Prostate gland (tissue), 2 donors: Measurements from ENCODE around the gene FNDC8. TPM values are rescaled to one million over a fixed set of nuclear protein-coding genes. Genes with fewer than 3 reads are reported as not detected.
"Not testable (repeated sequence)": the region's sequence is repeated elsewhere in the genome, so short reads cannot be mapped to it uniquely, and the experiment has no call there.

Experiments used
- DNase-seq: peaks from one replicate; pipeline ENCODE4 v3.0.0-alpha.2; 2019; ENCODE audit warnings: low spot score
- H3K27ac ChIP-seq, 2 donors: fragments of 200-600 bp; sonication (generic); 2 replicates each; pipeline ENCODE4 v1.5.1; 2017 to 2019
- H3K27me3 ChIP-seq: fragments of 200-600 bp; sonication (generic); replicated peaks from 2 replicates; pipeline ENCODE4 v1.5.1; 2019; ENCODE audit not compliant: insufficient read depth
- H3K36me3 ChIP-seq, 2 donors: fragments of 200-600 bp; sonication (generic); 1 replicate in 1 of 2; 2 replicates in 1 of 2; pipeline versions ENCODE4 v1.5.1 to v1.8.1; 2017 to 2019
- H3K4me1 ChIP-seq: fragments of 200-600 bp; sonication (generic); replicated peaks from 2 replicates; pipeline ENCODE4 v1.5.1; 2019
- H3K4me3 ChIP-seq, 2 donors: fragments of 200-600 bp; sonication (generic); 2 replicates each; pipeline ENCODE4 v1.5.1; 2017 to 2019
- H3K9me3 ChIP-seq: fragments of 200-600 bp; sonication (generic); 2 replicates; pipeline ENCODE4 v1.5.1; 2017
- POLR2A ChIP-seq: fragments of 450-650 bp; IDR thresholded peaks from one replicate; pipeline ENCODE4 v1.6.1; 2016; ENCODE audit warnings: antibody characterized with exemption, mild to moderate bottlenecking
- POLR2AphosphoS5 ChIP-seq: sonication (generic); formaldehyde crosslinking; IDR thresholded peaks from one replicate; pipeline ENCODE4 v1.6.1; 2017; ENCODE audit warnings: antibody characterized with exemption
- WGBS: methylation state at CpG from one replicate; pipeline ENCODE4 v1.1.5; 2018; 5-methylcytosine and 5-hydroxymethylcytosine counted together
- intact Hi-C: fragments of 100-400 bp; cut with DNase I; formaldehyde crosslinking; loops from one replicate; pipeline ENCODE4 v1.14.2; 2022
- total RNA-seq, 2 donors: library from RNA; depleted of rRNA; stranded (reverse); fragments of >200 nt; gene quantifications; one replicate each; pipeline ENCODE4 v1.1.0, GENCODE V29; 2016
- TF ChIP-seq, protein P1 (sequence below), 4 experiments: fragments of 200-600 bp in 2 of 4; fragments of 450-650 bp in 2 of 4; sonication (generic) in 2 of 4; IDR thresholded peaks; 1 replicate in 3 of 4; 2 replicates in 1 of 4; pipeline ENCODE4 v1.5.1; 2016 to 2019; ENCODE audit warnings: antibody characterized with exemption in 4 of 4, mild to moderate bottlenecking in 2 of 4, moderate library complexity in 2 of 4

FNDC8 gene
- total RNA-seq, 2 donors from 2014 or later = 4.6 TPM; not detected in 1

DNA sequence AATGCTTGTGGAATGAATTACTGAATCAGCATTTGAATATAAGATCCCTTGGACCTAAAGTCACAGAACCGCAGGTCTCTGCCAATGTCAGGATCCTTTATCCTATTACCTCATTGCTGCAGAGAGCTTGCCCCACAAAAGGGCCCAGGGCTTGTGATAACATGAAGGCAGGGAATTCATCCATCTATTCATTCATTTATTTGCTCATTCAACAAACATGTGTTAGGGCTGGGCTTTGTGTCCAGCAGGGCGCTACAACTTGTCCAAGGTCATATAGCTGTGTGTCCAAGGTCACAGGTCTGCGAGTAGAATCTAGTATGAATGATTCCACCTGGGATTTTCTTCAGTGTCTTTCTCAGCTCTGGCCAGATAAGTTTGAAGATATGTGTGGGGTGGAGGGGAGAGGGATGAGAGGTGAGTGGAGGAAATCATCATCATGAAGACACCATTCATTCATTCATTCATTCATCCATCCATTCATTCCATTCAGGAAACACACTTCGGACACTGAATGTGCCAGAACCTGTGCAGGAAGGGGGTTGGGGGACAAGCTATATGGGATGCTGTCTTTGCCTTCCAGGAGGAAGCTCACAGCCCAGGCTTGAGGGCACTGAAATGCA, 24.9 kb downstream of the FNDC8 start:
- 53% methylated on average over 4 of the region's 4 CpGs for WGBS
- Histone ChIP-seq H3K27me3 (no peaks in the 10 kb centered on the region), H3K36me3 (no peaks in the 10 kb centered on the region), H3K4me3 (no peak overlapping the region), H3K4me1 (no peaks in the 10 kb centered on the region), H3K27ac (no peak overlapping the region), H3K9me3 (no peaks in the 10 kb centered on the region)
- DNase-seq = no peak
- intact Hi-C loops = no loop called here
- TF ChIP-seq, protein P1, sequence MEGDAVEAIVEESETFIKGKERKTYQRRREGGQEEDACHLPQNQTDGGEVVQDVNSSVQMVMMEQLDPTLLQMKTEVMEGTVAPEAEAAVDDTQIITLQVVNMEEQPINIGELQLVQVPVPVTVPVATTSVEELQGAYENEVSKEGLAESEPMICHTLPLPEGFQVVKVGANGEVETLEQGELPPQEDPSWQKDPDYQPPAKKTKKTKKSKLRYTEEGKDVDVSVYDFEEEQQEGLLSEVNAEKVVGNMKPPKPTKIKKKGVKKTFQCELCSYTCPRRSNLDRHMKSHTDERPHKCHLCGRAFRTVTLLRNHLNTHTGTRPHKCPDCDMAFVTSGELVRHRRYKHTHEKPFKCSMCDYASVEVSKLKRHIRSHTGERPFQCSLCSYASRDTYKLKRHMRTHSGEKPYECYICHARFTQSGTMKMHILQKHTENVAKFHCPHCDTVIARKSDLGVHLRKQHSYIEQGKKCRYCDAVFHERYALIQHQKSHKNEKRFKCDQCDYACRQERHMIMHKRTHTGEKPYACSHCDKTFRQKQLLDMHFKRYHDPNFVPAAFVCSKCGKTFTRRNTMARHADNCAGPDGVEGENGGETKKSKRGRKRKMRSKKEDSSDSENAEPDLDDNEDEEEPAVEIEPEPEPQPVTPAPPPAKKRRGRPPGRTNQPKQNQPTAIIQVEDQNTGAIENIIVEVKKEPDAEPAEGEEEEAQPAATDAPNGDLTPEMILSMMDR (IDR thresholded peaks at IDR 0.05) = no peak
- TF ChIP-seq POLR2A = no peak
- TF ChIP-seq POLR2AphosphoS5 = no peak

DNA sequence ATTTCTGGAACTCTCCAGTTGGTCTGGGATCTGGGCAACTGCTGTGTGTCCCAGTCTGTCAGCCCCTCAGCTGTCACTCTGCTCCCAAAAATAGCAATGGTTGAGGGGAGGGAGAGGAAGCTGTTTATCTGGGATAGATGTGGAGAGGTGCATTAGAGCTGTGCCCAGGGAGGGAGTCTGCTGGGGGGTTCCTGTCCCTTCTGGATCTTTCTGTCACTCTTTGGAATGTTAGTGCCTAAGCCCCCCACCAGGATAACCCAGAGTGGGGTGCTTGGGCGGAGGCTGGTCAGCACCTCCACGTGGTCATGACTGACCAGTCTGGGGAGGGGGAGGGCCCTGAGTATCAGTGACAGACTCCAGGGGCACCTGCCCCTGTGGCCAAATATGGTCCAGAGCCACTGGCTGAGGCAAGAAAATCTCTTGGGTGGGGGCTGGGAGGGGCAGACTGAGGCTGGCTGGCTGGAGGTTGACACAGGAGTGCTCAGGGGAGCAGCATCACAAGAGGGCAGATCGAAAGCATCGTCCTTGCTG, 26.0 kb downstream of the FNDC8 start, which contains the start of gene UNC45B:
UNC45B (plus strand) TSS at position 443 of the 531 bp plus-strand sequence. CDS start 447 bp downstream, outside the sequence.
- intact Hi-C loops = no loop called here
- no peak within 1 kb of the TSS for H3K27ac ChIP-seq
- no peak within 1 kb of the TSS for H3K4me3 ChIP-seq
- TF ChIP-seq POLR2A (no peak), POLR2AphosphoS5 (no peak)
- TF ChIP-seq, protein P1 (IDR thresholded peaks at IDR 0.05) = no peak
- WGBS = 78% methylated on average over 4 of the region's 4 CpGs
- no peaks in the 10 kb centered on the region for H3K4me1 ChIP-seq
- no peaks in the 10 kb centered on the region for H3K36me3 ChIP-seq
- H3K9me3 ChIP-seq = no peaks in the 10 kb centered on the region
- H3K27me3 ChIP-seq = no peaks in the 10 kb centered on the region
- DNase-seq = no peak

DNA sequence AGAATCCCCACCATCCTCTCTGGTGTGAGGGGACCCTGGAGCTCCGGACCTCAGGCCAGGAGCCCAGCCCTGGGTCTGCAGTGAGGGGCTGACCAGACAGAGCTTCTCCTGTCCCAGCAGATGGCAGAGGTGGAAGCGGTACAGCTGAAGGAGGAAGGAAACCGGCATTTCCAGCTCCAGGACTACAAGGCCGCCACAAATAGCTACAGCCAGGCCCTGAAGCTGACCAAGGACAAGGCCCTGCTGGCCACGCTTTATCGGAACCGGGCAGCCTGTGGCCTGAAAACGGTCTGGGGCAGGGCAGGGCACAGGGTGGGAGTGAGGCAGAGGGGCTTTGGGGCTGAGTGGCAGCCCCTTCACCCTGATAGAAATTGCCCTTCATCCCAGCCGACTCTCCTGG, 26.7 kb downstream of the FNDC8 start:
- TF ChIP-seq POLR2A = no peak
- TF ChIP-seq, protein P1 (IDR thresholded peaks at IDR 0.05) = no peak
- no peak for TF ChIP-seq POLR2AphosphoS5
- no peaks in the 10 kb centered on the region for H3K27me3 ChIP-seq
- no peaks in the 10 kb centered on the region for H3K36me3 ChIP-seq
- no peak overlapping the region for H3K4me3 ChIP-seq
- H3K27ac ChIP-seq = no peak overlapping the region
- no peak for DNase-seq
- no peaks in the 10 kb centered on the region for H3K4me1 ChIP-seq
- H3K9me3 ChIP-seq = no peaks in the 10 kb centered on the region
- WGBS = 73% methylated on average over 9 of the region's 9 CpGs
- intact Hi-C loops = no loop called here

DNA sequence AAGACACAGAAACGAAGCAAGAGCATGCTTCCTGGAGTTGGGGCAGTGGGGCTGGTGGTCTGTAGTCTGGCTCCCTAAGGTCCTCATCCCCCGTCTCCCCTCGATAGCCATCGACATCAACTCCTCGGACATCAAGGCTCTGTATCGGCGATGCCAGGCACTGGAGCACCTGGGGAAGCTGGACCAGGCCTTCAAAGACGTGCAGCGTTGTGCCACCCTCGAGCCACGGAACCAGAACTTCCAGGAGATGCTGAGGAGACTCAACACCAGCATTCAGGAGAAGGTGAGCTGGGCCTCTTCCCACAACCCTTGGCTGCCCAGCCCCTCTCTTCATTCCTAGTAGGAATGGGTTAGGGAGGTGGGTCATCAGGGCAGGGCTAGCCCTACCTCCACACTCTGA, 28.5 kb downstream of the FNDC8 start:
- Histone ChIP-seq H3K27me3 (no peaks in the 10 kb centered on the region), H3K4me1 (no peaks in the 10 kb centered on the region), H3K9me3 (no peaks in the 10 kb centered on the region), H3K27ac (no peak overlapping the region), H3K36me3 (no peaks in the 10 kb centered on the region), H3K4me3 (no peak overlapping the region)
- DNase-seq = no peak
- TF ChIP-seq POLR2A (no peak), POLR2AphosphoS5 (no peak)
- TF ChIP-seq, protein P1 (IDR thresholded peaks at IDR 0.05) = no peak
- intact Hi-C loops = no loop called here
- 93% methylated on average over 11 of the region's 11 CpGs for WGBS

DNA sequence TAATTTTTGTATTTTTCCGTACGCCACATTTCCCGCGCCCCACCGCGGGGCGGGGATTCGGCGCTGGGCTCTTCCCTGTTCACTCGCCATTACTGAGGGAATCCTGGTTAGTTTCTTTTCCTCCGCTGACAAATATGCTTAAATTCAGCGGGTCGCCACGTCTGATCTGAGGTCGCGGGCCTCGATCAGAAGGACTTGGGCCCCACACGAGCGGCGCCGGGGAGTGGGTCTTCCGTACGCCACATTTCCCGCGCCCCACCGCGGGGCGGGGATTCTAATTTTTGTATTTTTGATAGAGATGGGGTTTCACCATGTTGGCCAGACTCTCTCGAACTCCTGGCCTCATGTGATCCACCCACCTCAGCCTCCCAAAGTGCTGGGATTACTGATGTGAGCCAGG, 29.7 kb downstream of the FNDC8 start:
- H3K27me3 ChIP-seq, H3K4me3 ChIP-seq, H3K9me3 ChIP-seq, H3K27ac ChIP-seq, H3K36me3 ChIP-seq, DNase-seq, intact Hi-C loops, H3K4me1 ChIP-seq: not testable (repeated sequence)
- 93% methylated on average over 29 of the region's 29 CpGs for WGBS
